Smooth muscle cell (in vitro differentiated cells): ENCODE results near the gene PRKCB. TPM values are rescaled to one million over a fixed set of nuclear protein-coding genes. Genes with fewer than 3 reads are reported as not detected.

Experiments used
- DNase-seq: peaks from one replicate; lab custom pipeline; 2025; ENCODE audit not compliant: unreplicated experiment; lab: John Stamatoyannopoulos, UW
- H2AFZ ChIP-seq: fragments of 200-600 bp; sonication (generic); 2 replicates; pipeline ENCODE4 v1.6.0; 2016; ENCODE audit warnings: antibody characterized with exemption, low read depth, mild to moderate bottlenecking
- H3F3A ChIP-seq: fragments of 200-600 bp; sonication (generic); 2 replicates; pipeline ENCODE4 v1.6.0; 2017; ENCODE audit warnings: antibody characterized with exemption, low read depth
- H3K27ac ChIP-seq: fragments of 200-600 bp; sonication (generic); 2 replicates; pipeline ENCODE4 v1.5.1; 2016; ENCODE audit warnings: low read depth, mild to moderate bottlenecking
- H3K27me3 ChIP-seq: fragments of 200-600 bp; sonication (generic); 2 replicates; pipeline ENCODE4 v1.6.1; 2016; ENCODE audit warnings: low read depth, mild to moderate bottlenecking
- H3K36me3 ChIP-seq: fragments of 200-600 bp; sonication (generic); 2 replicates; pipeline ENCODE4 v1.5.1; 2016; ENCODE audit warnings: low read depth
- H3K4me1 ChIP-seq: fragments of 200-600 bp; sonication (generic); 2 replicates; pipeline ENCODE4 v1.5.1; 2016; ENCODE audit warnings: low read depth
- H3K4me2 ChIP-seq: fragments of 200-600 bp; sonication (generic); 2 replicates; pipeline ENCODE4 v1.6.0; 2016; ENCODE audit warnings: mild to moderate bottlenecking
- H3K4me3 ChIP-seq: fragments of 200-600 bp; sonication (generic); 2 replicates; pipeline ENCODE4 v1.5.1; 2016; ENCODE audit warnings: mild to moderate bottlenecking
- H3K79me2 ChIP-seq: fragments of 200-600 bp; sonication (generic); 2 replicates; pipeline ENCODE4 v1.6.0; 2016; ENCODE audit warnings: low read depth, mild to moderate bottlenecking
- H3K9ac ChIP-seq: fragments of 200-600 bp; sonication (generic); 2 replicates; pipeline ENCODE4 v1.6.0; 2016; ENCODE audit warnings: low read depth
- H3K9me3 ChIP-seq: fragments of 200-600 bp; sonication (generic); replicated peaks from 2 replicates; pipeline ENCODE4 v1.5.1; 2016; ENCODE audit warnings: low read depth
- H4K20me1 ChIP-seq: fragments of 200-600 bp; sonication (generic); 2 replicates; pipeline ENCODE4 v1.6.0; 2016; ENCODE audit warnings: low read depth
- WGBS: methylation state at CpG from one replicate; pipeline ENCODE4 v1.1.7; 2016; ENCODE audit warnings: low lambda C conversion rate; 5-methylcytosine and 5-hydroxymethylcytosine counted together
- polyA plus RNA-seq: library from polyadenylated mRNA; unstranded; fragments of >200 nt; fragmentation: Nextera tagmentation; extraction: Ambion mirVana; gene quantifications from 2 replicates; pipeline ENCODE4 v1.2.1, GENCODE V29; 2016
- total RNA-seq: library from RNA; depleted of rRNA; stranded (reverse); fragments of >200 nt; gene quantifications from 2 replicates; pipeline ENCODE4 v1.2.3, GENCODE V29; 2014
- TF ChIP-seq, protein P1 (sequence below): fragments of 200-600 bp; sonication (generic); IDR thresholded peaks from 2 replicates; pipeline ENCODE4 v1.5.1; 2017; ENCODE audit warnings: borderline replicate concordance, mild to moderate bottlenecking, antibody characterized with exemption; ENCODE audit not compliant: insufficient read depth, poor library complexity, severe bottlenecking

The PRKCB gene
- total and polyA plus RNA-seq, 2 experiments from 2014 or later, result 0.36 TPM; not detected in 1

DNA sequence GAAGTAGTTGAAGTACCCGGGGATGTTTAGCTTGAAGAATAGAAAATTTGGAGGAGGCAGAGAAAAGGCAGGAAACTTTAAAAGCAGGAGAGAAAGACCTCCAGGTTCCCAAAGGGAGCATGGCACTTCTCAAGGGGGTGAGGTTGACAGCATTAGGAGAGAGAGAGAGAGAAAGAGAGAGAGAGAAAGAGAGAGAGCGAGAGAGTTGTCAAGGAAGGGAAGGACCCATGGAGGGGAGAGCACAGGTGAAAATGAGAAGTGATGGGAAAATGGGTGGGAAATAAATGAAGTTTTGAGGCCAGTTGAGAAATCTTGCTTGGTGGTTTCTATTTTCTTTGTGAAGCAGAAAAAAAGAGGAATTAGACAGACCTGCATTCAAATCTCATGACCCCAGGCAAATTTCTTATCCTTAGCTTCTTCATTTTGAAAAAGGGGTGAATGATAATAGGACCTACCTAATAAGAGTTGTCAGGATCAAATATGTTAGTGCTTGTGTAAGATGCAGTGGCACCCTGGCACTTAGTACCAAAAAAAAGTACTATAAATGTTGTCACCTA lies 24.0 kb downstream of the PRKCB start:
- no peak for DNase-seq
- Histone ChIP-seq H3K4me1 (peaks cover 11% of the 10 kb centered on the region), H3K9me3 (no peaks in the 10 kb centered on the region), H3K36me3 (no peaks in the 10 kb centered on the region), H4K20me1 (no peaks in the 10 kb centered on the region), H3K4me3 (no peak overlapping the region), H2AFZ (no peak overlapping the region), H3K79me2 (no peaks in the 10 kb centered on the region), H3K4me2 (no peak overlapping the region), H3K27me3 (peaks cover 70% of the 10 kb centered on the region), H3K9ac (no peak overlapping the region), H3F3A (no peaks in the 10 kb centered on the region), H3K27ac (no peak overlapping the region)
- WGBS, result 86% methylated on average over 2 of the region's 2 CpGs
- TF ChIP-seq, protein P1, sequence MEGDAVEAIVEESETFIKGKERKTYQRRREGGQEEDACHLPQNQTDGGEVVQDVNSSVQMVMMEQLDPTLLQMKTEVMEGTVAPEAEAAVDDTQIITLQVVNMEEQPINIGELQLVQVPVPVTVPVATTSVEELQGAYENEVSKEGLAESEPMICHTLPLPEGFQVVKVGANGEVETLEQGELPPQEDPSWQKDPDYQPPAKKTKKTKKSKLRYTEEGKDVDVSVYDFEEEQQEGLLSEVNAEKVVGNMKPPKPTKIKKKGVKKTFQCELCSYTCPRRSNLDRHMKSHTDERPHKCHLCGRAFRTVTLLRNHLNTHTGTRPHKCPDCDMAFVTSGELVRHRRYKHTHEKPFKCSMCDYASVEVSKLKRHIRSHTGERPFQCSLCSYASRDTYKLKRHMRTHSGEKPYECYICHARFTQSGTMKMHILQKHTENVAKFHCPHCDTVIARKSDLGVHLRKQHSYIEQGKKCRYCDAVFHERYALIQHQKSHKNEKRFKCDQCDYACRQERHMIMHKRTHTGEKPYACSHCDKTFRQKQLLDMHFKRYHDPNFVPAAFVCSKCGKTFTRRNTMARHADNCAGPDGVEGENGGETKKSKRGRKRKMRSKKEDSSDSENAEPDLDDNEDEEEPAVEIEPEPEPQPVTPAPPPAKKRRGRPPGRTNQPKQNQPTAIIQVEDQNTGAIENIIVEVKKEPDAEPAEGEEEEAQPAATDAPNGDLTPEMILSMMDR, result no peak

DNA sequence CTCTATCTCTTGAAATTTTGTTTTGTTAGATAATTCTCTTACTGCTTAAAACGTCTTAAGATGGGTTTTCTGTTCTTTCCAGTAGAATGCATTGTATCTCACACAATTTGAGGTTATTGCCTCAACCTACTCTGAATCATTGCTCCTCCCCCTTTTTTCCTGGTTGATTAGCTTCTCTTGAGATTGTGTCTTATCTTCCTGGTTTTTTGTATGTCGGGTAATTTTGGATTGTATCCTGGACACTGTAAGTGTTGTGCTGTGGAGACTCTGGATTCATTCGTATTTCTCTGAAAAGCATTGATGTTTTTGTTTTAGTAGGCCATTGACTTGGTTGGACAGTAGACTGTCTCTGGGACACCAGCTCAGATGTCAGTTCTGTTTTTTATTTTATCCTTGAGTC lies 26.1 kb downstream of the PRKCB start:
- no peak for DNase-seq
- no peaks in the 10 kb centered on the region for H3F3A ChIP-seq

DNA sequence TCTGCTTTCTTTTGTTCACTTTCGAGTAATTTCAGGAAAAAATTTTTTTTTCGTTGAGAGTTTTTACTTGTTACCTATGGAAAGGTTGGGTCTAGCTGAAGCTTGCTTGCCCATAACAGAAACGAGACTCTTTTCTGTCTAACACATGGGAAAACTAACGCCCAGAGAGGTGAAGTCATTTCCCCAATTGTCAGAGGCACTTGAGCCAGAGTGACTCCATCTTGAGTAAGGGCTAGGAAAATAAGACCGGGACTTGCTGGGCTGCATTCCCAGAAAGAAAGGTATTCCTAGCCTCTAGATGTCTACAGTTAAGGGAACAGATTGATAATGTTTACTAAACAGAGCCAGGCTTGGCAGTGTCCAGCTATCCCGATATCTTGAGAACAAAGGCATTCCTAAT lies 26.8 kb downstream of the PRKCB start:
- Histone ChIP-seq H3K36me3 (no peaks in the 10 kb centered on the region), H4K20me1 (no peaks in the 10 kb centered on the region), H3F3A (no peaks in the 10 kb centered on the region), H3K9ac (no peak overlapping the region), H3K27me3 (peaks cover 79% of the 10 kb centered on the region), H3K4me2 (no peak overlapping the region), H3K4me3 (no peak overlapping the region), H3K27ac (no peak overlapping the region), H2AFZ (no peak overlapping the region), H3K4me1 (peaks cover under 1% of the 10 kb centered on the region), H3K9me3 (no peaks in the 10 kb centered on the region), H3K79me2 (no peaks in the 10 kb centered on the region)
- no peak for DNase-seq
- TF ChIP-seq, protein P1, result no peak
- 76% methylated on average over 6 of the region's 6 CpGs for WGBS

More for the DNA sequence above, 26.1 kb downstream of the PRKCB start:
- H3K9me3 ChIP-seq, result no peaks in the 10 kb centered on the region
- H3K27ac ChIP-seq, result no peak overlapping the region
- no peaks in the 10 kb centered on the region for H3K79me2 ChIP-seq
- H3K4me3 ChIP-seq, result no peak overlapping the region
- H4K20me1 ChIP-seq, result no peaks in the 10 kb centered on the region
- 68% methylated on average over 3 of the region's 3 CpGs for WGBS
- H2AFZ ChIP-seq, result no peak overlapping the region
- H3K36me3 ChIP-seq, result no peaks in the 10 kb centered on the region
- H3K4me1 ChIP-seq, result peaks cover 8% of the 10 kb centered on the region
- TF ChIP-seq, protein P1, result no peak
- no peak overlapping the region for H3K4me2 ChIP-seq
- H3K27me3 ChIP-seq, result peaks cover 73% of the 10 kb centered on the region
- H3K9ac ChIP-seq, result no peak overlapping the region
